GM12873 (cell line): ENCODE measurements around the gene GFRAL.

Source experiments
- CTCF ChIP-seq: IDR thresholded peaks from 2 replicates; pipeline ENCODE4 v1.5.1; 2012; ENCODE audit warnings: low read depth, mild to moderate bottlenecking, moderate library complexity, low read length, control low read depth; ENCODE audit not compliant: insufficient read depth; ENCODE audit errors: missing control alignments

Gene GFRAL

GRCh38 chr6:55449225-55449624, 122.0 kb downstream of the GFRAL start:
- no peak for TF ChIP-seq CTCF

- TF ChIP-seq CTCF, result no peak
Observed at GRCh38 chr6:55450005-55450404, 122.7 kb downstream of the GFRAL start.
